SJCRH30 (cell line): ENCODE results near the gene LAMTOR2. TPM values are rescaled to one million over a fixed set of nuclear protein-coding genes. Genes with fewer than 3 reads are reported as not detected.

Source experiments
- DNase-seq, 2 experiments: peaks; one replicate each; pipeline ENCODE4 v3.0.0-alpha.2; 2015 to 2020
- H3K27ac ChIP-seq: fragments of 250-450 bp; sonication (Bioruptor Pico); 2 replicates; pipeline ENCODE4 v1.5.1; 2020; ENCODE audit warnings: mild to moderate bottlenecking, moderate library complexity
- H3K27me3 ChIP-seq: fragments of 250-450 bp; sonication (Bioruptor Pico); 2 replicates; pipeline ENCODE4 v1.5.1; 2020; ENCODE audit warnings: mild to moderate bottlenecking, moderate library complexity
- H3K36me3 ChIP-seq: fragments of 250-450 bp; sonication (Bioruptor Pico); 2 replicates; pipeline ENCODE4 v1.5.1; 2020; ENCODE audit warnings: mild to moderate bottlenecking, moderate library complexity
- H3K4me1 ChIP-seq: fragments of 250-450 bp; sonication (Bioruptor Pico); 2 replicates; pipeline ENCODE4 v1.5.1; 2020; ENCODE audit warnings: mild to moderate bottlenecking, moderate library complexity
- H3K4me3 ChIP-seq: fragments of 250-450 bp; sonication (Bioruptor Pico); 2 replicates; pipeline ENCODE4 v1.5.1; 2020; ENCODE audit warnings: mild to moderate bottlenecking, moderate library complexity
- H3K9me3 ChIP-seq: fragments of 250-450 bp; sonication (Bioruptor Pico); replicated peaks from 2 replicates; pipeline ENCODE4 v1.5.1; 2020; ENCODE audit warnings: mild to moderate bottlenecking, moderate library complexity
- total RNA-seq: library from RNA; depleted of rRNA; stranded (reverse); fragments of >200 nt; shearing (Covaris generic); gene quantifications from 2 replicates; pipeline ENCODE4 v1.2.3, GENCODE V29; 2014

LAMTOR2 gene
- total RNA-seq, 1 experiment from 2014 or later, result 24.8 TPM

GRCh38 chr1:156095906-156096508 lies 41.4 kb downstream of the LAMTOR2 start:
- Histone ChIP-seq H3K4me1 (peaks cover 6% of the 10 kb centered on the region), H3K4me3 (no peak overlapping the region), H3K27me3 (no peaks in the 10 kb centered on the region), H3K36me3 (no peaks in the 10 kb centered on the region), H3K9me3 (no peaks in the 10 kb centered on the region), H3K27ac (no peak overlapping the region; the same call in 1 of the 2 replicates)
- DNase-seq, result no peak

- no peak overlapping the region for H3K4me3 ChIP-seq
- no peaks in the 10 kb centered on the region for H3K9me3 ChIP-seq
- H3K36me3 ChIP-seq, result no peaks in the 10 kb centered on the region
- peak; percentile 86 to 89 for DNase-seq
- H3K27ac ChIP-seq, result peak overlapping the region; percentile 19; the same call in 1 of the 2 replicates
- H3K4me1 ChIP-seq, result peaks cover 6% of the 10 kb centered on the region
- H3K27me3 ChIP-seq, result no peaks in the 10 kb centered on the region
Observed at GRCh38 chr1:156096640-156097391, 42.2 kb downstream of the LAMTOR2 start.

- peaks cover 6% of the 10 kb centered on the region for H3K4me1 ChIP-seq
- no peak overlapping the region for H3K4me3 ChIP-seq
- H3K9me3 ChIP-seq, result no peaks in the 10 kb centered on the region
- no peaks in the 10 kb centered on the region for H3K27me3 ChIP-seq
- H3K27ac ChIP-seq, result no peak overlapping the region; the same call in 1 of the 2 replicates
- DNase-seq, result no peak
- no peaks in the 10 kb centered on the region for H3K36me3 ChIP-seq
Observed at GRCh38 chr1:156097499-156098178, 43.1 kb downstream of the LAMTOR2 start.

- no peaks in the 10 kb centered on the region for H3K27me3 ChIP-seq
- no peak overlapping the region for H3K27ac ChIP-seq
- H3K36me3 ChIP-seq, result no peaks in the 10 kb centered on the region
- no peak overlapping the region for H3K4me3 ChIP-seq
- H3K4me1 ChIP-seq, result peaks cover 16% of the 10 kb centered on the region
- H3K9me3 ChIP-seq, result no peaks in the 10 kb centered on the region
- DNase-seq, result no peak
Observed at GRCh38 chr1:156098784-156099183, 44.2 kb downstream of the LAMTOR2 start.

GRCh38 chr1:156099282-156099681 lies 44.7 kb downstream of the LAMTOR2 start:
- H3K9me3 ChIP-seq, result no peaks in the 10 kb centered on the region
- H3K4me3 ChIP-seq, result no peak overlapping the region
- no peak overlapping the region for H3K27ac ChIP-seq
- peaks cover 21% of the 10 kb centered on the region for H3K4me1 ChIP-seq
- H3K27me3 ChIP-seq, result no peaks in the 10 kb centered on the region
- H3K36me3 ChIP-seq, result no peaks in the 10 kb centered on the region
- no peak for DNase-seq

GRCh38 chr1:156100205-156100995 lies 45.8 kb downstream of the LAMTOR2 start:
- Histone ChIP-seq H3K36me3 (no peaks in the 10 kb centered on the region), H3K4me1 (peaks cover 32% of the 10 kb centered on the region), H3K4me3 (no peak overlapping the region), H3K27ac (no peak overlapping the region), H3K27me3 (no peaks in the 10 kb centered on the region), H3K9me3 (no peaks in the 10 kb centered on the region)
- DNase-seq, result no peak

GRCh38 chr1:156101880-156102279 lies 47.3 kb downstream of the LAMTOR2 start:
- DNase-seq, result no peak
- Histone ChIP-seq H3K27ac (no peak overlapping the region), H3K27me3 (no peaks in the 10 kb centered on the region), H3K36me3 (no peaks in the 10 kb centered on the region), H3K4me3 (no peak overlapping the region), H3K4me1 (peaks cover 33% of the 10 kb centered on the region), H3K9me3 (no peaks in the 10 kb centered on the region)

GRCh38 chr1:156102633-156103511 lies 48.3 kb downstream of the LAMTOR2 start:
- no peaks in the 10 kb centered on the region for H3K36me3 ChIP-seq
- H3K27me3 ChIP-seq, result no peaks in the 10 kb centered on the region
- H3K4me1 ChIP-seq, result peaks cover 32% of the 10 kb centered on the region
- H3K27ac ChIP-seq, result no peak overlapping the region
- H3K9me3 ChIP-seq, result no peaks in the 10 kb centered on the region
- no peak overlapping the region for H3K4me3 ChIP-seq
- no peak for DNase-seq

GRCh38 chr1:156103521-156103947 lies 49.0 kb downstream of the LAMTOR2 start:
- Histone ChIP-seq H3K36me3 (no peaks in the 10 kb centered on the region), H3K27me3 (no peaks in the 10 kb centered on the region), H3K4me1 (peaks cover 32% of the 10 kb centered on the region), H3K27ac (no peak overlapping the region), H3K4me3 (no peak overlapping the region), H3K9me3 (no peaks in the 10 kb centered on the region)
- DNase-seq, result no peak

- Histone ChIP-seq H3K4me3 (no peak overlapping the region), H3K9me3 (no peaks in the 10 kb centered on the region), H3K36me3 (no peaks in the 10 kb centered on the region), H3K27me3 (no peaks in the 10 kb centered on the region), H3K27ac (no peak overlapping the region), H3K4me1 (peaks cover 32% of the 10 kb centered on the region)
- DNase-seq, result peak; percentile 57 to 62
Observed at GRCh38 chr1:156104065-156104810, 49.7 kb downstream of the LAMTOR2 start.

- peak overlapping the region; percentile 65 for H3K4me3 ChIP-seq
- H3K4me1 ChIP-seq, result peaks cover 32% of the 10 kb centered on the region
- no peaks in the 10 kb centered on the region for H3K36me3 ChIP-seq
- H3K27me3 ChIP-seq, result no peaks in the 10 kb centered on the region
- H3K27ac ChIP-seq, result peak overlapping the region; percentile 85
- H3K9me3 ChIP-seq, result no peaks in the 10 kb centered on the region
- no peak for DNase-seq
Observed at GRCh38 chr1:156104861-156105832, 50.6 kb downstream of the LAMTOR2 start.

GRCh38 chr1:156106624-156107488 lies 52.3 kb downstream of the LAMTOR2 start:
- no peaks in the 10 kb centered on the region for H3K9me3 ChIP-seq
- DNase-seq, result no peak

More at GRCh38 chr1:156106624-156107488, 52.3 kb downstream of the LAMTOR2 start:
- Histone ChIP-seq H3K27me3 (no peaks in the 10 kb centered on the region), H3K27ac (no peak overlapping the region), H3K36me3 (no peaks in the 10 kb centered on the region), H3K4me1 (peaks cover 34% of the 10 kb centered on the region), H3K4me3 (peak overlapping the region; percentile 28; the same call in 1 of the 2 replicates)
